ENCODE data around the gene AKAP13. TPM values are rescaled to one million over a fixed set of nuclear protein-coding genes. Genes with fewer than 3 reads are reported as not detected.

AKAP13 gene
- total and polyA plus RNA-seq, 2 of the 13 experiments (the other 11 are each of a cell fraction or from before 2014, with no cell fraction given) = 6.7 to 27.1 TPM

DNA sequence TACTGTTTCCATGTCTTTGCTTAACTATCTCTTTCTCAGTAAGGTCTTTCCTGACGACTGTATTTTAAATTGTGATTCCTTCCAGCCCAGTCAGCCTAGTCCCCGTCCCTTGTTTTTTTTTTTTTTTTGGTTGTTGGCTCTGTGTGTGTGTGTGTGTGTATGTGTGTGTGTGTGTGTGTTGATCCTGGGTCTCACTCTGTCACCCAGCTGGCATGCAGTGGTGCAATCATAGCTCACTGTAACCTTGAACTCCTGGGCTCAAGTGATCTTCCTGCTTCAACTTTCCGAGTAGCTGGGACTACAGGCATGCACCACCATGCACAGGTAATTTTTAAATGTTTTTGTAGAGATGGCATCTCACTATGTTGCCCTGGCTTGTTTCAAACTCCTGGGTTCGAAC lies 31.3 kb upstream of the AKAP13 start (continued):
- TF ChIP-seq TBX2 (CRISPR knock-in tag; IDR thresholded peaks at IDR 0.05; ENCODE audit: borderline replicate concordance) = peak; percentile 60; the same call in 1 of the 2 replicates
- TF ChIP-seq HOXA3 (CRISPR knock-in tag; IDR thresholded peaks at IDR 0.05) = peak; percentile 69; the same call in 1 of the 2 replicates
- peak; percentile 77 for TF ChIP-seq SAP130 (CRISPR knock-in tag; IDR thresholded peaks at IDR 0.05; ENCODE audit: low read depth)
- TF ChIP-seq ZNF629 (CRISPR knock-in tag; conservative IDR thresholded peaks at IDR 0.05) = 0 out of 2 replicates have a peak, but pooled peaks have one; percentile 24
- peak; percentile 54 for TF ChIP-seq TGIF2 (CRISPR knock-in tag; IDR thresholded peaks at IDR 0.05)
- TF ChIP-seq, protein P1, sequence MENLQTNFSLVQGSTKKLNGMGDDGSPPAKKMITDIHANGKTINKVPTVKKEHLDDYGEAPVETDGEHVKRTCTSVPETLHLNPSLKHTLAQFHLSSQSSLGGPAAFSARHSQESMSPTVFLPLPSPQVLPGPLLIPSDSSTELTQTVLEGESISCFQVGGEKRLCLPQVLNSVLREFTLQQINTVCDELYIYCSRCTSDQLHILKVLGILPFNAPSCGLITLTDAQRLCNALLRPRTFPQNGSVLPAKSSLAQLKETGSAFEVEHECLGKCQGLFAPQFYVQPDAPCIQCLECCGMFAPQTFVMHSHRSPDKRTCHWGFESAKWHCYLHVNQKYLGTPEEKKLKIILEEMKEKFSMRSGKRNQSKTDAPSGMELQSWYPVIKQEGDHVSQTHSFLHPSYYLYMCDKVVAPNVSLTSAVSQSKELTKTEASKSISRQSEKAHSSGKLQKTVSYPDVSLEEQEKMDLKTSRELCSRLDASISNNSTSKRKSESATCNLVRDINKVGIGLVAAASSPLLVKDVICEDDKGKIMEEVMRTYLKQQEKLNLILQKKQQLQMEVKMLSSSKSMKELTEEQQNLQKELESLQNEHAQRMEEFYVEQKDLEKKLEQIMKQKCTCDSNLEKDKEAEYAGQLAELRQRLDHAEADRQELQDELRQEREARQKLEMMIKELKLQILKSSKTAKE (CRISPR knock-in tag; IDR thresholded peaks at IDR 0.05; ENCODE audit: borderline replicate concordance) = peak; percentile 73
- TF ChIP-seq, protein P2, sequence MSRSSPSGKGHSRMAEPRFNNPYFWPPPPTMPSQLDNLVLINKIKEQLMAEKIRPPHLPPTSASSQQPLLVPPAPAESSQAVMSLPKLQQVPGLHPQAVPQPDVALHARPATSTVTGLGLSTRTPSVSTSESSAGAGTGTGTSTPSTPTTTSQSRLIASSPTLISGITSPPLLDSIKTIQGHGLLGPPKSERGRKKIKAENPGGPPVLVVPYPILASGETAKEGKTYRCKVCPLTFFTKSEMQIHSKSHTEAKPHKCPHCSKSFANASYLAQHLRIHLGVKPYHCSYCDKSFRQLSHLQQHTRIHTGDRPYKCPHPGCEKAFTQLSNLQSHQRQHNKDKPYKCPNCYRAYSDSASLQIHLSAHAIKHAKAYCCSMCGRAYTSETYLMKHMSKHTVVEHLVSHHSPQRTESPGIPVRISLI (CRISPR knock-in tag; IDR thresholded peaks at IDR 0.05; ENCODE audit: borderline replicate concordance) = peak; percentile 97
- TF ChIP-seq NR2F6 (IDR thresholded peaks at IDR 0.05) = peak; percentile 78
- peak; percentile 88; the same call in 1 of the 2 replicates for TF ChIP-seq NR2F6 (CRISPR knock-in tag; IDR thresholded peaks at IDR 0.05)
- 0 out of 2 replicates have a peak, but pooled peaks have one; percentile 32 for TF ChIP-seq KDM6A (CRISPR knock-in tag; IDR thresholded peaks at IDR 0.05; ENCODE audit: low read depth)
- TF ChIP-seq ZNF3 (CRISPR knock-in tag; IDR thresholded peaks at IDR 0.05) = 0 out of 2 replicates have a peak, but pooled peaks have one; percentile 29
- TF ChIP-seq, protein P3, sequence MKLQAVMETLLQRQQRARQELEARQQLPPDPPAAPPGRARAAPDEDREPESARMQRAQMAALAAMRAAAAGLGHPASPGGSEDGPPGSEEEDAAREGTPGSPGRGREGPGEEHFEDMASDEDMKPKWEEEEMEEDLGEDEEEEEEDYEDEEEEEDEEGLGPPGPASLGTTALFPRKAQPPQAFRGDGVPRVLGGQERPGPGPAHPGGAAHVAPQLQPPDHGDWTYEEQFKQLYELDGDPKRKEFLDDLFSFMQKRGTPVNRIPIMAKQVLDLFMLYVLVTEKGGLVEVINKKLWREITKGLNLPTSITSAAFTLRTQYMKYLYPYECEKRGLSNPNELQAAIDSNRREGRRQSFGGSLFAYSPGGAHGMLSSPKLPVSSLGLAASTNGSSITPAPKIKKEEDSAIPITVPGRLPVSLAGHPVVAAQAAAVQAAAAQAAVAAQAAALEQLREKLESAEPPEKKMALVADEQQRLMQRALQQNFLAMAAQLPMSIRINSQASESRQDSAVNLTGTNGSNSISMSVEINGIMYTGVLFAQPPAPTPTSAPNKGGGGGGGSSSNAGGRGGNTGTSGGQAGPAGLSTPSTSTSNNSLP (IDR thresholded peaks at IDR 0.05; ENCODE audit: low read depth, low read length) = peak; percentile 48; the same call in 1 of the 2 replicates
- TF ChIP-seq PHF21A (CRISPR knock-in tag; IDR thresholded peaks at IDR 0.05) = 0 out of 2 replicates have a peak, but pooled peaks have one; percentile 26
- peak; percentile 65 for TF ChIP-seq NCOA2 (CRISPR knock-in tag; IDR thresholded peaks at IDR 0.05)
- TF ChIP-seq TBX3 (IDR thresholded peaks at IDR 0.05; ENCODE audit: borderline replicate concordance) = 0 out of 2 replicates have a peak, but pooled peaks have one; percentile 35
- peak; percentile 88 for TF ChIP-seq FOSL2 (CRISPR knock-in tag; IDR thresholded peaks at IDR 0.05)
- peak; percentile 55; the same call in 1 of the 2 replicates for TF ChIP-seq FOXA3 (CRISPR knock-in tag; IDR thresholded peaks at IDR 0.05)
- TF ChIP-seq, protein P4, sequence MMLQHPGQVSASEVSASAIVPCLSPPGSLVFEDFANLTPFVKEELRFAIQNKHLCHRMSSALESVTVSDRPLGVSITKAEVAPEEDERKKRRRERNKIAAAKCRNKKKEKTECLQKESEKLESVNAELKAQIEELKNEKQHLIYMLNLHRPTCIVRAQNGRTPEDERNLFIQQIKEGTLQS (CRISPR knock-in tag; IDR thresholded peaks at IDR 0.05) = peak; percentile 76
- peak; percentile 65; the same call in 1 of the 2 replicates for TF ChIP-seq ZMYM3 (CRISPR knock-in tag; IDR thresholded peaks at IDR 0.05)
- TF ChIP-seq HMG20A (CRISPR knock-in tag; IDR thresholded peaks at IDR 0.05; ENCODE audit: borderline replicate concordance) = peak; percentile 69; the same call in 1 of the 2 replicates
- peak; percentile 50 for TF ChIP-seq SKI (IDR thresholded peaks at IDR 0.05; ENCODE audit: partially characterized antibody)
- TF ChIP-seq MYC (CRISPR knock-in tag; IDR thresholded peaks at IDR 0.05; ENCODE audit: borderline replicate concordance) = 0 out of 2 replicates have a peak, but pooled peaks have one; percentile 23
